Omental fat pad (tissue), 4 donors: ENCODE data around the gene SOX2. TPM values are rescaled to one million over a fixed set of nuclear protein-coding genes. Genes with fewer than 3 reads are reported as not detected.

ENCODE experiments used
- ATAC-seq: fragments of 150-250 bp; one replicate; pipeline ENCODE4 v1.9.1; 2016; ENCODE audit warnings: mild to moderate bottlenecking, moderate library complexity; ENCODE audit not compliant: low FRiP score
- DNase-seq: peaks from one replicate; pipeline ENCODE4 v3.0.0-alpha.2; 2019; ENCODE audit warnings: low spot score
- total RNA-seq, 4 donors: library from RNA; depleted of rRNA; stranded (reverse); fragments of >200 nt; gene quantifications; one replicate each; pipeline ENCODE4 v1.1.0, GENCODE V29; 2016
- TF ChIP-seq, protein P1 (sequence below), 3 donors: fragments of 450-650 bp; IDR thresholded peaks; one replicate each; pipeline ENCODE4 v1.5.1; 2016 to 2017; ENCODE audit warnings: antibody characterized with exemption in 3 of 3, mild to moderate bottlenecking in 3 of 3, moderate library complexity in 2 of 3

SOX2 gene
- total RNA-seq, 4 donors from 2014 or later = not detected

- ATAC-seq = no peak
- TF ChIP-seq, protein P1, sequence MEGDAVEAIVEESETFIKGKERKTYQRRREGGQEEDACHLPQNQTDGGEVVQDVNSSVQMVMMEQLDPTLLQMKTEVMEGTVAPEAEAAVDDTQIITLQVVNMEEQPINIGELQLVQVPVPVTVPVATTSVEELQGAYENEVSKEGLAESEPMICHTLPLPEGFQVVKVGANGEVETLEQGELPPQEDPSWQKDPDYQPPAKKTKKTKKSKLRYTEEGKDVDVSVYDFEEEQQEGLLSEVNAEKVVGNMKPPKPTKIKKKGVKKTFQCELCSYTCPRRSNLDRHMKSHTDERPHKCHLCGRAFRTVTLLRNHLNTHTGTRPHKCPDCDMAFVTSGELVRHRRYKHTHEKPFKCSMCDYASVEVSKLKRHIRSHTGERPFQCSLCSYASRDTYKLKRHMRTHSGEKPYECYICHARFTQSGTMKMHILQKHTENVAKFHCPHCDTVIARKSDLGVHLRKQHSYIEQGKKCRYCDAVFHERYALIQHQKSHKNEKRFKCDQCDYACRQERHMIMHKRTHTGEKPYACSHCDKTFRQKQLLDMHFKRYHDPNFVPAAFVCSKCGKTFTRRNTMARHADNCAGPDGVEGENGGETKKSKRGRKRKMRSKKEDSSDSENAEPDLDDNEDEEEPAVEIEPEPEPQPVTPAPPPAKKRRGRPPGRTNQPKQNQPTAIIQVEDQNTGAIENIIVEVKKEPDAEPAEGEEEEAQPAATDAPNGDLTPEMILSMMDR (IDR thresholded peaks at IDR 0.05) = no peak
- no peak for DNase-seq
Measured at GRCh38 chr3:181699171-181699903, 12.4 kb upstream of the SOX2 start.

DNA sequence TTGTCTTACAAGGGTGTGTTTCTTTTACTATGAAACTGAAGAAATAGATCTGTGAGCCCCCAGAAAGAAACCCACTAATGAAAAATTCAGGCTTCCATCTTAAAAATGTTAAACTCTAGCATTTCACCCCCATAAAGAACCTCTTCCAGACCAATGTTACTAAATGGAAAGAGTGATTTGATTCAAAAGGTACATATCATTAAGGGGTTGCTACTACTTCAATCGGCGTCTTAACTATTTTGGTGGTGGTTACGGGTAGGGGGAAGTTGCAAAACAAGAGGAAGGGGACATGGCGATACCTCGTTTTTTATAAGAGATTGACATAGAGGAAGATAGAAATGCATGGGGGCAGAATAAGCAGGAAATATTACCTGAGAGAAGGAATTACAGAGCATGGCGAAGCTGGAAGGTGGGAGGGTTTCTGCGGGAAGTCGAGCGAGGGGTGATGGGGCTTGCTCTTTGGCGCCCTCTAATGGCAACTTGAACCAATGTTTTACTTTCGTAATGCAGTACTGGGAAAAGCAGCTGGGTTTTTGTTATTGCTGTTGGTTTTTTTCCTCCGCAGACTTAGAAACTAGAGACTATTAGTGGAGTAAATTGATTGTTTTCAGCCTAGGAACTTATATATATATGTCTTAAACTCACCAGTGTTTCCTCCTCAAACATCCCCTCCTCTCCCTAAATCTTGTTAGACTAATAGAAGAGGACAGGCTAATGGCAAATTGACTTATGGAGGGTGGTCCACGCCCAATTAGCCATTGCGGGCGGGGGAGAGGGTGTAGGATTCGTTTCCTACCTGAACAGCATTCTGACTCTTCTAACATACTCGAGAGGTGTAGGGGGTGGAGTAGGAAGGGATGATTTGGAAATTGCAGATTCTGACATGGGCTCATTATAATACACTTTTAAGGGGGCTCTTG is 11.3 kb upstream of the SOX2 start:
- DNase-seq (no peak), ATAC-seq (peak; percentile 61)
- TF ChIP-seq, protein P1 (IDR thresholded peaks at IDR 0.05) = peak in 1 of 3 donors; percentile 51

GRCh38 chr3:181701096-181701495 is 10.6 kb upstream of the SOX2 start:
- no peak for ATAC-seq
- no peak for DNase-seq
- TF ChIP-seq, protein P1 (IDR thresholded peaks at IDR 0.05) = no peak

DNA sequence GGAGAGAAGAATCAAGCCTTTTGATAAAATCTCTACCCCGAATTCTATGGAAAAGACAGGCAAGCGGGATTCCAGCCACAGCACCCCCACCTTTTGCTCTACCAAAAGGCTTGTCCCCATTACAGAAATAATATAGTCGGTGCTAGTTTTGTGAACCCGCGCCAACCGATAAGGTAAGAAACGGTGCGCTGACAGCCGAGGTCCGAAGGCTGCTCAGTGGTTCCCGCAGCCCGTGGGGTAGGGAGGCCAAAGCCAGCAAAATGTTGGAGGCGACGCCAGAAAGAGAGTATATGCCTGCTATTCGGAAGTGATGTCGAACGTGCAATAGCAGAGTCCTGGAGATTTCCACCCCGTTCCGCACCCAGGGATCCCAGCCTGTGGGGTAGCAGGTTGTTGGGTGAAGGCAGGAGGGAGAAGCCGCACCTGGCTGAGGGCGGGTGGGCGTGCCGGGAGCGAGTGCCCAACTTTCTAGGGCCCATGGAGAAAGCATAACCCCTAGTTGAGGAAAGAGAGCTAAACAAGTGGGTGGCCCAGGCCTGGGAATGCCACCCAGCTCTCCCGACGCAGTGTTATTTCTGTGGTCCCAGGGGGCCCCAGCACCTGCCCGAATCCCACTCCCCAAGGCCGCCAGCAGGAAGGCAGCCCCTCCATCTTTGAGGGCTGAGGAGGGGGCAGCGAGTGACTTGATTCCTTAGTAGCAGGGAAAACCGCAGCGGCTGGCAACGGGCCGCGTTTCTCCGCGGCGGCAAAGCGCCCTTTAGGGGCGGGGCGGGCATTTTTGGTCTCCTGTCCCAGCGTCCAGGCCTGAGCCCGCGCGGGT is 7.9 kb upstream of the SOX2 start:
- ATAC-seq (no peak), DNase-seq (no peak)
- TF ChIP-seq, protein P1 (IDR thresholded peaks at IDR 0.05) = no peak

- DNase-seq (no peak), ATAC-seq (no peak)
- TF ChIP-seq, protein P1 (IDR thresholded peaks at IDR 0.05) = no peak
Measured at GRCh38 chr3:181704421-181705085, 7.2 kb upstream of the SOX2 start.

- TF ChIP-seq, protein P1 (IDR thresholded peaks at IDR 0.05) = no peak
- ATAC-seq (no peak), DNase-seq (no peak)
Measured at GRCh38 chr3:181705086-181705480, 6.6 kb upstream of the SOX2 start.
